ENCODE measurements around the gene EPS15. TPM values are rescaled to one million over a fixed set of nuclear protein-coding genes. Genes with fewer than 3 reads are reported as not detected.
A peak's percentile ranks its signal among the peaks of the same experiment; 100 is the strongest.

Gene EPS15
- total and polyA plus RNA-seq, 2 of the 8 experiments (the other 6 are each of a cell fraction or from before 2014, with no cell fraction given) = 15.9 to 57.2 TPM

DNA sequence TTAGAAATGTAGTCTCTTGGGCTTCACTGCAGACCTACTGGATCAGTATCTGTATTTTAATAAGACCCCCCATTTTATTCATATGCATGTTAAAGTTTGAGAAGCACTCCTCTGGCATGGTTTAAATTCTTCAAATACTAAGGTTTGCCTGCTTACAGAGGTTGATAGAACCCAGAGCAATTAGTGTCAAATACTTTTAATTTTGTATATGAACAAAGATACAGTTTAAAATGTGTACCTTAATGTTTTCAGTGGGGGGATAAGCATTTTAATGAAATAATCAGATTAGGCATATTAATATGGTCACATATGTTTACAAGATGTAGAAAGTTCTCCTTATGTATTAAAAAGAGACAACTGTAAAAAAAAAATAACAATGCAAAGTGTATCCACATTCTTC, 40.4 kb upstream of the EPS15 start:
- no peak overlapping the region for H2BK15ac ChIP-seq (ENCODE audit: low read length)
- H3K23me2 ChIP-seq (ENCODE audit: low read depth, low read length) = peaks cover 2% of the 10 kb centered on the region; the same call in 1 of the 2 replicates
- H3K9ac ChIP-seq (replicated peaks in 1 of 4; ENCODE audit: extremely low read depth in 1 of 4, low read depth in 3 of 4, low read length in 3 of 4) = no peak overlapping the region
- no peaks in the 10 kb centered on the region for H3K9me3 ChIP-seq (ENCODE audit: insufficient read depth in 2 of 2, low read depth in 1 of 2, low read length in 1 of 2)
- H4K91ac ChIP-seq (replicated peaks; ENCODE audit: insufficient read length, low read length) = no peak overlapping the region
- H3K36me3 ChIP-seq (ENCODE audit: control insufficient read depth in 2 of 4, insufficient read depth in 4 of 4, low read length in 3 of 4) = no peaks in the 10 kb centered on the region
- H2BK120ac ChIP-seq (replicated peaks; ENCODE audit: low read depth, low read length) = no peak overlapping the region
- no peak overlapping the region for H3K56ac ChIP-seq (replicated peaks; ENCODE audit: insufficient read length, low read depth, low read length)
- H3K27ac ChIP-seq (ENCODE audit: low read depth, low read length) = no peak overlapping the region
- FAIRE-seq (no peak), DNase-seq (ENCODE audit: low read depth in 1 of 2, low spot score in 2 of 2) (no peak)
- H4K8ac ChIP-seq (ENCODE audit: extremely low read depth, insufficient read depth, low read length) = no peak overlapping the region
- CTCF ChIA-PET (ENCODE audit: partially characterized antibody) = interaction anchor here (0.8 kb wide), 1 partner anchor 159 kb away, joined by 3 read pairs; no protein-coding TSS in a partner anchor
- H4K20me1 ChIP-seq (replicated peaks in 1 of 2; ENCODE audit: control insufficient read depth in 1 of 2, insufficient read depth in 2 of 2, low read length in 2 of 2) = no peaks in the 10 kb centered on the region
- no peak overlapping the region for H3K4me3 ChIP-seq (ENCODE audit: extremely low read depth in 1 of 4, insufficient read depth in 2 of 4, low read depth in 3 of 4, low read length in 4 of 4)
- H3K23ac ChIP-seq (ENCODE audit: insufficient read length) = no peak overlapping the region
- peaks cover 0 to 10% (median 6%) of the 10 kb centered on the region in 4 experiments; a peak in 5 of 7 replicates for H3K4me1 ChIP-seq (replicated peaks in 1 of 4; ENCODE audit: control insufficient read depth in 3 of 4, insufficient read depth in 4 of 4, low read length in 3 of 4)
- H2BK5ac ChIP-seq (ENCODE audit: low read depth, low read length) = peak overlapping the region; percentile 73; the same call in 1 of the 2 replicates
- no peak overlapping the region; the same call in 1 of the 2 replicates for H2BK12ac ChIP-seq (ENCODE audit: low read depth, low read length)
- H3K4ac ChIP-seq (replicated peaks; ENCODE audit: insufficient read length, low read depth, low read length) = no peak overlapping the region
- H2AFZ ChIP-seq (ENCODE audit: low read length) = no peak overlapping the region
- H3K27me3 ChIP-seq (replicated peaks in 1 of 4; ENCODE audit: control insufficient read depth in 3 of 4, extremely low read depth in 1 of 4, insufficient read depth in 3 of 4, low read length in 3 of 4) = no peaks in the 10 kb centered on the region
- peak overlapping the region in 1 of 2 experiments; percentile 48; a peak in 1 of 4 replicates for H3K4me2 ChIP-seq (ENCODE audit: insufficient read depth in 1 of 2, low read depth in 2 of 2, low read length in 2 of 2)
- POLR2A ChIA-PET (ENCODE audit: partially characterized antibody) = no interaction called here
- H3K18ac ChIP-seq (ENCODE audit: extremely low read depth, low read length) = no peak overlapping the region
- H2AK5ac ChIP-seq (ENCODE audit: low read depth, low read length) = no peak overlapping the region
- no peaks in the 10 kb centered on the region for H3K79me1 ChIP-seq (ENCODE audit: low read depth, low read length)
- H2BK20ac ChIP-seq (ENCODE audit: low read length) = 0 out of 2 replicates have a peak overlapping the region, but pooled peaks have one; percentile 34
- H3K79me2 ChIP-seq (ENCODE audit: control insufficient read depth in 1 of 2, insufficient read depth in 2 of 2, low read length in 2 of 2) = no peaks in the 10 kb centered on the region
- TF ChIP-seq TCF12 (IDR thresholded peaks at IDR 0.05; ENCODE audit: low read depth, low read length) = no peak
- TF ChIP-seq KDM4A (IDR thresholded peaks at IDR 0.05; ENCODE audit: low read depth, low read length, severe bottlenecking) = no peak
- no peak for TF ChIP-seq SAP30 (IDR thresholded peaks at IDR 0.05; ENCODE audit: insufficient read depth, insufficient replicate concordance, low read length)
- TF ChIP-seq CHD1 (IDR thresholded peaks at IDR 0.05; ENCODE audit: low read depth, low read length) = no peak
- no peak for TF ChIP-seq GABPA (IDR thresholded peaks at IDR 0.05; ENCODE audit: borderline replicate concordance, insufficient read depth, low read length)
- no peak for TF ChIP-seq CTCF (IDR thresholded peaks at IDR 0.05; ENCODE audit: control extremely low read depth in 1 of 3, insufficient read depth in 1 of 3, low read depth in 1 of 3, low read length in 3 of 3)
- TF ChIP-seq POU5F1 (IDR thresholded peaks at IDR 0.05; ENCODE audit: low read depth, low read length) = no peak
- no peak for TF ChIP-seq RXRA (IDR thresholded peaks at IDR 0.05; ENCODE audit: insufficient read depth, low read depth, low read length)
- no peak for TF ChIP-seq PHF8 (conservative IDR thresholded peaks at IDR 0.05; ENCODE audit: low read depth, low read length)
- TF ChIP-seq SIX5 (IDR thresholded peaks at IDR 0.05; ENCODE audit: low read depth, low read length) = no peak
- no peak for TF ChIP-seq SP4 (IDR thresholded peaks at IDR 0.05; ENCODE audit: low read length)
- H4K5ac ChIP-seq (ENCODE audit: insufficient read length, low read depth, low read length) = peak overlapping the region; percentile 15
- no peak overlapping the region for H3K14ac ChIP-seq (ENCODE audit: insufficient read length)

All from H1 (cell line).